Lung (tissue), 12 donors: ENCODE data around the gene COPG1. TPM values are rescaled to one million over a fixed set of nuclear protein-coding genes. Genes with fewer than 3 reads are reported as not detected.
A peak's percentile ranks its signal among the peaks of the same experiment; 100 is the strongest.

Experiments used
- ATAC-seq: fragments of 200-7000 bp; cut with Tn5 transposase; one replicate; pipeline ENCODE4 v1.9.1; 2020; ENCODE audit warnings: moderate number of reproducible peaks; ENCODE audit not compliant: insufficient read depth, low FRiP score
- DNase-seq, 3 donors: peaks; one replicate each; pipeline ENCODE4 v3.0.0-alpha.2; 2013 to 2017
- H3K27ac ChIP-seq, 2 donors: one replicate each; pipeline ENCODE4 v1.5.1; 2013; ENCODE audit warnings: mild to moderate bottlenecking in 2 of 2, moderate library complexity in 2 of 2, control low read depth in 1 of 2, inconsistent platforms in 1 of 2, low read depth in 1 of 2, low read length in 1 of 2
- H3K27me3 ChIP-seq, 3 donors: one replicate each; pipeline ENCODE4 v1.5.1; 2013; ENCODE audit warnings: low read length in 2 of 3; ENCODE audit not compliant: control insufficient read depth in 3 of 3, insufficient read depth in 3 of 3
- H3K36me3 ChIP-seq, 4 donors: one replicate each; pipeline ENCODE4 v1.5.1; 2013; ENCODE audit warnings: low read length in 4 of 4, mild to moderate bottlenecking in 1 of 4, moderate library complexity in 1 of 4; ENCODE audit not compliant: control insufficient read depth in 4 of 4, insufficient read depth in 4 of 4
- H3K4me1 ChIP-seq, 5 donors: one replicate each; pipeline ENCODE4 v1.5.1; 2013; ENCODE audit warnings: low read length in 5 of 5, mild to moderate bottlenecking in 2 of 5, moderate library complexity in 1 of 5; ENCODE audit not compliant: control insufficient read depth in 5 of 5, insufficient read depth in 5 of 5
- H3K4me3 ChIP-seq: one replicate; pipeline ENCODE4 v1.5.1; 2013; ENCODE audit warnings: mild to moderate bottlenecking, control low read depth, moderate library complexity
- H3K9ac ChIP-seq, 2 donors: one replicate each; pipeline ENCODE4 v1.5.1; 2013; ENCODE audit warnings: low read length in 2 of 2, control low read depth in 1 of 2; ENCODE audit not compliant: insufficient read depth in 1 of 2
- H3K9me3 ChIP-seq, 4 donors: one replicate each; pipeline ENCODE4 v1.5.1; 2013; ENCODE audit warnings: low read length in 3 of 4, mild to moderate bottlenecking in 1 of 4, moderate library complexity in 1 of 4; ENCODE audit not compliant: control insufficient read depth in 4 of 4, insufficient read depth in 3 of 4
- WGBS, 2 donors: extraction: QIAGEN DNeasy Blood & Tissue Kit; methylation state at CpG; one replicate each; pipeline ENCODE4 v1.1.7; 2013; 5-methylcytosine and 5-hydroxymethylcytosine counted together
- polyA plus RNA-seq, 2 donors: library from polyadenylated mRNA; stranded (reverse); fragments of 200-250 nt; gene quantifications; one replicate each; pipeline ENCODE4 v1.2.1, GENCODE V29; 2013
- total RNA-seq, 2 donors: library from RNA; depleted of rRNA in 1 of 2; stranded (reverse); fragments of >200 nt in 1 of 2; gene quantifications; one replicate each; pipeline ENCODE4 v1.2.1, GENCODE V29; 2014 to 2021
- TF ChIP-seq, protein P1 (sequence below): IDR thresholded peaks from 2 replicates; pipeline ENCODE4 v1.5.1; 2012; ENCODE audit warnings: mild to moderate bottlenecking; ENCODE audit errors: control extremely low read depth, extremely low read depth
- donor health status: control.
- donor health status: control.
- donor health status: Bipolar disorder and iron deficiency.
- donor health status: healthy.
- donor health status: DM: yes; HTN: yes; CAD: no.

The COPG1 gene
- total and polyA plus RNA-seq, 4 donors, result 126 to 234 (median 146) TPM

DNA sequence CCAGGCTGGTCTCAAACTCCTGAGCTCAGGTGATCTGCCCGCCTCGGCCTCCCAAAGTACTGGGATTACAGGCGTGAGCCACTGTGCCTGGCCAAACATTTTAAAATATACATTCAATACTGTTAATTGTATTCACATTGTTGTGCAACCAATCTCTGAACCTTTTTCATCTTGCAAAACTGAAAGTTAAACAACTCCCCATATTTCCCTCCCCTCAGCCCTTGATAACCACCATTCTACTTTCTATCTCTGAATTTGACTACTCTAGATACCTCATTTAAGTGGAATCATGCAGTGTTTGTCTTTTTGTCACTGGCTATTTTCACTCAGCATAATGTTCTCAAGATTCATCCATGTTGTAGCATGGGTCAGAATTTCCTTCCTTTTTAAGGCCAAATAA lies 59.2 kb downstream of the COPG1 start:
- TF ChIP-seq, protein P1, sequence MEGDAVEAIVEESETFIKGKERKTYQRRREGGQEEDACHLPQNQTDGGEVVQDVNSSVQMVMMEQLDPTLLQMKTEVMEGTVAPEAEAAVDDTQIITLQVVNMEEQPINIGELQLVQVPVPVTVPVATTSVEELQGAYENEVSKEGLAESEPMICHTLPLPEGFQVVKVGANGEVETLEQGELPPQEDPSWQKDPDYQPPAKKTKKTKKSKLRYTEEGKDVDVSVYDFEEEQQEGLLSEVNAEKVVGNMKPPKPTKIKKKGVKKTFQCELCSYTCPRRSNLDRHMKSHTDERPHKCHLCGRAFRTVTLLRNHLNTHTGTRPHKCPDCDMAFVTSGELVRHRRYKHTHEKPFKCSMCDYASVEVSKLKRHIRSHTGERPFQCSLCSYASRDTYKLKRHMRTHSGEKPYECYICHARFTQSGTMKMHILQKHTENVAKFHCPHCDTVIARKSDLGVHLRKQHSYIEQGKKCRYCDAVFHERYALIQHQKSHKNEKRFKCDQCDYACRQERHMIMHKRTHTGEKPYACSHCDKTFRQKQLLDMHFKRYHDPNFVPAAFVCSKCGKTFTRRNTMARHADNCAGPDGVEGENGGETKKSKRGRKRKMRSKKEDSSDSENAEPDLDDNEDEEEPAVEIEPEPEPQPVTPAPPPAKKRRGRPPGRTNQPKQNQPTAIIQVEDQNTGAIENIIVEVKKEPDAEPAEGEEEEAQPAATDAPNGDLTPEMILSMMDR, result no peak
- Histone ChIP-seq H3K27me3 (no peaks in the 10 kb centered on the region), H3K36me3 (peaks cover 4 to 11% (median 10%) of the 10 kb centered on the region in 4 donors), H3K9me3 (no peaks in the 10 kb centered on the region), H3K4me3 (no peak overlapping the region), H3K4me1 (peaks cover 0 to 10% (median 5%) of the 10 kb centered on the region in 5 donors), H3K9ac (no peak overlapping the region), H3K27ac (no peak overlapping the region)
- DNase-seq (no peak), ATAC-seq (no peak)
- 88 to 99% methylated on average over 3 of the region's 3 CpGs for WGBS, 2 donors

DNA sequence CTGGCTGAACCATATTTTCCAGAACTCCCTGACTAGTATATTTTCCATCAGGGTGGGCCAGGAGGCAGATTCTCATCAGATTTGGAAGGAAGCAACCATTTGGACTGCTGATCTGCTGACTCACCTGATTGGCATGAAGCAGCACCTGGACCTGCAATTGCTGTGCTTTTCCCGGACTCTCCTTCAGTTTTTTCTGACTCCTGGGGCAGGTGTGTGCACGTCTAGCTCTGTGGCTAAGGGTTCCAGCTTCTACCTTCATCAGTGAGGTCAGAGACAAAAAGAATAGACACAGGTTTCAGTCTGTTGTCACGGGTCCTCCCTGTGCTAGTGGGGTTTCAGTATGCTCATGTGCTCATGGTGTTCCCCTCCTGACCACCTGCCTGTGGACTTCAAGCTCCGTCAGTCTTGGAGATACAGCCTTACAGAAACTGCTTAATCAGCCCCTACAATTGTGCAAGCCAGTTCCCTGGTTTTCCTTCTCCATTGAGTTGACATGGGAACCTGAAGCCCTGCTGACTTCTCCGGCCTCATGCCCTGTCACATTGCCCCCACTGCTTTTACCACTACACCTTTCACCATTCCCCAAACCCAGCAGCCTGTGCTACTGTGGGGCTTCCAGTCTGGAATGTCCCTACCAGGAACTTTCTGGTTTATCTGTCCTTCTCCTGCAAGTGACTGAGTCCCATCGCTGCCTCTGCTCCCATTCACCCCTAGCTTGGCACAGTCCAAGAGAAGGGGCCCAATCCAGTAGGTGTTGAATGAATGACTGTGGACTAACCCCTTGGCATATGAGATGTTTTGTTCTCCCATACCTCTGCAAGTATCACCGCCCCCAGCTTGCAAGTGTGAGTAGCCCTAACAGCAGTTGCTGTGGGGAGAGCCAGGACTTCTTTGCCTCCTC lies 61.0 kb downstream of the COPG1 start:
- DNase-seq (no peak), ATAC-seq (no peak)
- TF ChIP-seq, protein P1, result no peak
- H3K4me3 ChIP-seq, result no peak overlapping the region
- H3K9me3 ChIP-seq, result no peaks in the 10 kb centered on the region
- H3K27me3 ChIP-seq, result no peaks in the 10 kb centered on the region
- H3K27ac ChIP-seq, result peak overlapping the region in 1 of 2 donors; percentile 7
- 63 to 79% methylated on average over 7 of the region's 7 CpGs for WGBS, 2 donors
- H3K9ac ChIP-seq, result no peak overlapping the region
- peaks cover 0 to 19% (median 13%) of the 10 kb centered on the region in 5 donors for H3K4me1 ChIP-seq
- H3K36me3 ChIP-seq, result peaks cover 0 to 5% (median 0%) of the 10 kb centered on the region in 4 donors

DNA sequence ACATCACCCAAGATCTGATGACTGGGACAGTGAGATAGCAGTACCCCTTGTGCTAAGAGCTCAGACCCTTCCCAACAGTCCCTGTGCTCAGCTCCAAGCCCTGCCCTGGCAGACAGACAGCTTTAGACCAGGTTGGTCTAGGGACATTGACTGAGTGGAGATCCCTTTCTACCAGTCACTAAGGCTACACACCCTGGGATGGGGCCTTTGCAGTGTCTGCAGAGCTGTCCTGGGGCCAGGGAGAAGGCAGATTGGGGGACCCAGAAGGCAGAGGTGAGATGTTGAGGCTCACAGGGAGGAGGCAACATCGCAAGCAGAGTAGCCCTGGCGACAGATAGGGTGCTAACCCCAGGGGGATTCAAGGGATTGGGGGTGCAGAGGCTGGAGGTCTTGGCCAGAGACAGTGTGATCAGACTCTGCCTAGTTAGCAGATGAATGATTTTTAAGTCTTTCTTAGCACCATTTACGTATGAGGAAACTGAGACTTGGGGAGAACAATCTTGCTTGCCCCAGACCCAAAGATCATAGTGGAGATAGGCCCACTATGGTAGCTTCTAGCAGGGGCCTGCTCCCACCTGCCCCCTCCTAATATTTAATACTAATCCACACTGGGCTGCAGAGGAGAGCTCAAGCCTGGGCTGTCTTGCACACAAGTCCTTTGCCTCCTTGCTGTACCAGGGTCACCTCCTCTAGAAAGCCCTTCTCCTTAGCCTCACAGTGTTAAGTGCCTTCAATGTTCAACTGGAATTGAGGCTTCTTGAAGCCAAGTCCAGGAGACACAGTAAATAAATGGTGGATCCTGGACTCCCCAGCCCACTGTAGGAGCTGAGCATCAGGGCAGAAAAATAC lies 61.9 kb downstream of the COPG1 start:
- no peaks in the 10 kb centered on the region for H3K27me3 ChIP-seq
- no peak overlapping the region for H3K27ac ChIP-seq
- H3K4me3 ChIP-seq, result no peak overlapping the region
- H3K9ac ChIP-seq, result no peak overlapping the region
- peaks cover 0 to 8% (median 0%) of the 10 kb centered on the region in 4 donors for H3K36me3 ChIP-seq
- no peak for DNase-seq
- WGBS, 2 donors, result 89 to 94% methylated on average over 3 of the region's 3 CpGs
- peaks cover 0 to 14% (median 8%) of the 10 kb centered on the region in 5 donors for H3K4me1 ChIP-seq
- no peak for ATAC-seq
- TF ChIP-seq, protein P1, result no peak
- H3K9me3 ChIP-seq, result no peaks in the 10 kb centered on the region
